HG03575 (cell line): ENCODE measurements around the gene ZNF618.

Experiments used
- ATAC-seq: cut with Tn5 transposase; IDR thresholded peaks from one replicate; pipeline ENCODE4 v1.9.1; 2021; ENCODE audit not compliant: unreplicated experiment, insufficient number of reproducible peaks, low FRiP score; ENCODE audit errors: extremely low read depth

ZNF618 gene, protein sequence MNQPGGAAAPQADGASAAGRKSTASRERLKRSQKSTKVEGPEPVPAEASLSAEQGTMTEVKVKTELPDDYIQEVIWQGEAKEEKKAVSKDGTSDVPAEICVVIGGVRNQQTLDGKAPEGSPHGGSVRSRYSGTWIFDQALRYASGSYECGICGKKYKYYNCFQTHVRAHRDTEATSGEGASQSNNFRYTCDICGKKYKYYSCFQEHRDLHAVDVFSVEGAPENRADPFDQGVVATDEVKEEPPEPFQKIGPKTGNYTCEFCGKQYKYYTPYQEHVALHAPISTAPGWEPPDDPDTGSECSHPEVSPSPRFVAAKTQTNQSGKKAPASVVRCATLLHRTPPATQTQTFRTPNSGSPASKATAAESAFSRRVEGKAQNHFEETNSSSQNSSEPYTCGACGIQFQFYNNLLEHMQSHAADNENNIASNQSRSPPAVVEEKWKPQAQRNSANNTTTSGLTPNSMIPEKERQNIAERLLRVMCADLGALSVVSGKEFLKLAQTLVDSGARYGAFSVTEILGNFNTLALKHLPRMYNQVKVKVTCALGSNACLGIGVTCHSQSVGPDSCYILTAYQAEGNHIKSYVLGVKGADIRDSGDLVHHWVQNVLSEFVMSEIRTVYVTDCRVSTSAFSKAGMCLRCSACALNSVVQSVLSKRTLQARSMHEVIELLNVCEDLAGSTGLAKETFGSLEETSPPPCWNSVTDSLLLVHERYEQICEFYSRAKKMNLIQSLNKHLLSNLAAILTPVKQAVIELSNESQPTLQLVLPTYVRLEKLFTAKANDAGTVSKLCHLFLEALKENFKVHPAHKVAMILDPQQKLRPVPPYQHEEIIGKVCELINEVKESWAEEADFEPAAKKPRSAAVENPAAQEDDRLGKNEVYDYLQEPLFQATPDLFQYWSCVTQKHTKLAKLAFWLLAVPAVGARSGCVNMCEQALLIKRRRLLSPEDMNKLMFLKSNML

DNA sequence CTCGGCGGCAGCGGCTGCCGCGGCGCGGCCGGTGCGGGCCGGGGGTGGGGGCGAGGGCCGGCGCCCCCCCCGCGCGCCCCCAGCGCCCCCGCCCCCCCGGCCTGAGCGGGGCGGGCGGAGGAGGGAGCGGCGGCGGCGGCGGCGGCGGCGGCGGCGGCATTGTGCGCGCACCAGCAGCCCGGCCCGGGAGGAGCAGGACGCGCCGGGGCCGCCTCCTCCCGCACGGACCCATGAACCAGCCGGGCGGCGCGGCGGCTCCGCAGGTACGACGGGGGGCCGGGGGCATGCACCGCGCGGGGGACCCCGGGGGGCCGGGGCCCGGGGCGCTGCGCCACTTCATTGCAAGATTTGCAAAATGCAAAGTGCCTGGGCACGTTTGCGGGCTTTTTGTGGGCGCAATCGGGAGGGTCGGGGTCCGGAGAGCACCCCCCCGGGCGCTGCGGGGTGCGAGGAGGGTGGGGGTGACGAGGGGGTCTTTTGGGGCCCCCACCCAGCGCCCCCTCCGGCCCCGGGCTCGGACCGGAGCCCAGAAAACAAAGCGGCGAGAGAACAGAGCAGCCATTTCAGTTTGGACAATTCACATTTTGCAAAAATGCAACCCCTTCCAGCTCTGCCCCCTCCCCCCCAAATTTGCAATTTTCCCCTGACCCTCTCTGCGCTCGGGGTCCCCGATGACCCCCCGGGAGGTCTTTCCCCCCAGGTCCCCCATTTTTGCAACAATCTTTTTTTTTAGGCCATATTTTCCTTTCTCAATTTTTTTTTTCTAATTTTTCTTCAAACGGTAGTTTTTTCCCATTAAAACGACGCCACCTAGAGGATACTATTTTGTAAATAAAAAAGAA is at the start of gene ZNF618:
Gene ZNF618 (plus strand): TSS at position 159 of the 842 bp plus-strand sequence. CDS start 72 bp downstream, at position 231.
- no peak for ATAC-seq

DNA sequence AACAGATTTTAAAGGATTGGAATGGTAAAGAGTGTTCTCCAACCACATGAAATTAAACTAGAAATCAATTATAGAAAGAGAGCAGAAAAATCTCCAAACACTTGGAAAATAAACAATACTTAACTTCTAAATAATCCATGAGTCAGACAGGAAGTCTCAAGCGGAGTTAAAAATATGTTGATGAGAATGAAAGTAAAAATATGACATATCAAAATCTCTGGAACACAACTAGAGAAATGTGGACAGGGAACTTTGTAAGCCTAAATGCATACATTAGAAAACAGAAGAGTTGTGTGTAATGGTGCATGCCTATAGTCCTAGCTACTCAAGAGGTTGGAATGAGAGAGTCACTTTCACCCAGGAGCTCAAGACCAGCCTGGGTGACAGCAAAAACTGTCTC is 47.9 kb upstream of the ZNF618 start:
- no peak for ATAC-seq

DNA sequence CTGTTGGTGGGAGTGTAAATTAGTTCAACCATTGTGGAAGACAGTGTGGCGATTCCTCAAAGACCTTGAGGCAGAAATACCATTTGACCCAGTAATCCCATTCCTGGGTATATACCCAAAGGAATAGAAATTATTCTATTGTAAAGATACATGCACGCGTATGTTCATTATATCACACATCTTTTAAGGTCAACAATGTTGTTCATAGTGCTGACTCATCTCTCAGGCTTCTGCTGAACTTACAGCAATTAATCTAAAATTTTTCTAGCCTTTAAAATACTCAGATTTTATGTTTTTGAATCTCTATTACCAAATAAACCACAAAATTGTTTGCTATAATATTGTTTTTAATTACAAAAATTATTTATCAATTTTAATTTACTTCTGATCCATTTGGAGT is 38.8 kb upstream of the ZNF618 start:
- ATAC-seq, result no peak

DNA sequence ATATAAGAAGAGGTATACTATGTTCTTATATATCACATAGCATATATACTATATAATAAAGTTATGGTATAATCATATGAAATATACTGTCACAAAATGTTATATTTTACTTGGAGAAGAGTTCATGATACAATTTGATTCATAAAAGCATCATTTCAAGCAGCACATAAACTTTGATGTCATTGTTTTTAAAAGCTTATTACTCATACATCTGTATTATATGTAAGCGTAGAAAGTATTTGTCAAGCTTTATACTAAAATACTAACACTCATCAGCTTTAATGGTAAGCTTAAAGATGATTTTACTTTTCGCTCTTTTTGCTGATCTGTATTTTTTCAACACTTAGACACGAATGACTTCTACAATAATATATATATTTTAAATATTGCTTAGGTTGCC is 34.0 kb upstream of the ZNF618 start:
- ATAC-seq, result no peak

DNA sequence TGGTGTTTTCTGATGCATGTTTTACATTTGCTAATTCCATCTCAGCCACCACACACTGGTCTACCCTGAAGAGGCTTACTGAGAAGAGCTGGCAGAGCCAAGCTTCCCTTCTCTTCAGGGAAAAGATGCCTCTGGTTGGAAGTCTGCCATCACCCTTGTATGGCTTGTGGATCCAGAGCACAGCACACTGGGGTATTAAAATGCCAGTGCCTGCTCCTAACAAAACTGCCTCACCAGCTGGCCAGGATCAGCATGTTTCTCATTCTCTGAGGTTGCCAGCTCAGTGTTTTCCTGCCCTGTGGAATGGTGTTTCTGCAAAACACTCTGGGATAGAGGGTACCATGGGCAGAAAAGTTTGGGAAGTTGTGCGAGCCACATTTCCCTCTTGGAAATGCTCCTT is 31.6 kb upstream of the ZNF618 start:
- no peak for ATAC-seq

DNA sequence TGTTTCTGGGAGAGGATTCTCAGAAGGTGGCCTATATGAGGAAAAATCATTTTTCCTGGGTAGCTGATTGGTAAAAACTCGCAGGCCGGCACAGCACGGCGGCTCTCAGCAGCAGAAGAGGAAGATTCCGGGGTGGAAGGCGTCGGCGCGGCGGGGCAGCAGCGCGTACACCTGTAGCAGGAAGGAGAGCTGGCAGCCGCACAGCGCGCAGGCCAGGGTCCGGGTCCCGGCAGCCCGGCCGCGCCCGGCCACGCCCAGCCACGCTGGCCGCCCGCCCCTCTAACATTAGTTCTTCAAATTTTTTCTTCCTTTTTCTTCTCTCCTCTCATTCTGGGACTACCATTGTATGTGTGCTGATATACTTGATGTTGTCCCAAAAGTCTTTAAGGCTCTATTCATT is 24.8 kb upstream of the ZNF618 start:
- ATAC-seq, result no peak

DNA sequence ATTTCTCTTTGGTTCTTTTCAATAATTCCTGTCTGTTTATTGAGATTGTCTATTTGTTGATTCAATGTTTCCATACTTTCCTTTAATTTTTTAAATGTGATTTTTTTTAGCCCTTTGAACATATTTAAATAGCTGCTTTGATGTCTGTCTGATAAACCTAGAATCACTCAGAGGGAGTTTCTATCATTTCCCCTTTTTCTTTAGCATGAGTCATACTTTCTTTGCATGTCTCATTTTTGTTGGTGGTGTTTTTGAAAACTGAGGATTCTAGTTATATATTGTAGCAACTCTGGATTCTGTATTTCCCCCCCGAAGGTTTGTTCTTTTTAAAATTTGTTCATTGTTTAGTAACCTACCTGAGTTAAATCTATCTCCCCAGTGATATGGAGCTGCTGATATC is 24.2 kb upstream of the ZNF618 start:
- ATAC-seq, result no peak

DNA sequence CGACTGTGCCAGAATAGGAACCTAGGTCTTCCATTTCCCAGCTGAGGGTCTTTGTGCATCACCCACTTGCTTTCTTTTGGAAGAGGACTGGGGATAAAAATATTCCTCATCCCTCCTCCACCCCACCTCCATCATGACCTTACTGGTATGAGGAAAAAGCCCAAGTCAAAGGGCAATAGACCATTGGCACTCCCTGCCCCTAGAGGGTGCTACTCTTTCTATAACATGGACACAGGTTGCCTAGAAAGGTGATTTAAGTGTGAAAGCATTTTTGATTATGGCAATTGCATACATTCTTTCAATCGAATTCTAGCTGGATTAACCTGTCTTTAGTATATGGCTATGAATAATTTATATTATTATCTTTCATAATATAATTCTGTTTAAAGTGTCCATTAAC is 22.8 kb upstream of the ZNF618 start:
- no peak for ATAC-seq

DNA sequence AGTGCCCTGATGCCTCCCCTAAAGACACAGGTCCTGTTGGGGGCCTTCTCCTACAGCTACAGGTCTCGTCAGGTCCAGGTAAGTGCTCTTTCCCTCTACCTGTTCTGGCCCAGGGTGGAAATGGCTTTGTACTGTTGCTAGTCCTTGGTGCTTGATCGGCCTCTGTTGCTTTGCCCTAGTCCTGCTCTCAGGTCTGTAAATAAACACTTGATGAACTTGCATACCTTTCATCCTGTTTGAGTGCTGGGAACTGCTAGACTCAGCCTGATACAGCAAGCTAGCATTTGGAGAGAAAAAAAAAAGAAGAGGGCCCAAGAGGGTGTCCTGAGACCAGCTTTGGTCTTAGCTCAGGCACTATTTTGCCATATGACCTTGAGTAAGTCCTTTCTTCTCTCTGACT is 21.8 kb upstream of the ZNF618 start:
- ATAC-seq, result no peak

DNA sequence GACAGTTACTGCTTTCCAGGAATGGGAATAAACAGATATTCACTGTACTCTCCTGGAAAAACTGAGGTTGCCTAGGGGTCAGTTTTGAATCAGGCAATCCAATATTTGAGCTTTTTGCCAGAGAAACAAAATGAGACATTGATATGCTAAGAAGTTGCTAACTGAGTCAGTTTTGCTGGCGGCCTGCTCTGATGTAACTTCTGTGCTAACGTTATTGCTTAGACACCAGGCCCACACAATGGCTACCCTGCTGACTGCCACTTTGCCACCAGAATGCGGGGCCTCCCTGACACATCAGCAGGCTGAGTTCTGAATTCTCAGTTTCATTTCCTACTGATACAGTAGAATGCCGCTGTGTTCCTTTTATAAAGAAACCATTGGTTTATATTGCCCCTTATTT is 18.2 kb upstream of the ZNF618 start:
- ATAC-seq, result no peak

DNA sequence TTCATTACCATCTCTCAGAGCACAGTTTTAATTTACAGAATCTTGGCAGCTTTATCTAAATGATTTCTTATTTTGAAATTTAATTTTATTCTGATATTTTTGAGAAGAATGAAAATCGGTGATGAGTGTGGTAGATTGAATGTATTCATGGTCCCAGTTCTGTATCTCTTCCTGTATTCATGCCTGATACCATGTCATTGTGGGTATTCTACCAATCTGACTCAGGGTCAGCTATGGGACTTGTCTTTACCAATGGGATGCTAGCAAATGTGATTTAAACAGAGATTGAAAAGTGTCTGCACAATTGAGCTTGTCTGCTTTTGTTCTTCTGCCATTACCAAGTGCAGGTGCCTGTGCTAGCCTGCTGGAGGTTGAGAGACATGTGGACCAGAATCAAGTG is 17.8 kb upstream of the ZNF618 start:
- ATAC-seq, result no peak

DNA sequence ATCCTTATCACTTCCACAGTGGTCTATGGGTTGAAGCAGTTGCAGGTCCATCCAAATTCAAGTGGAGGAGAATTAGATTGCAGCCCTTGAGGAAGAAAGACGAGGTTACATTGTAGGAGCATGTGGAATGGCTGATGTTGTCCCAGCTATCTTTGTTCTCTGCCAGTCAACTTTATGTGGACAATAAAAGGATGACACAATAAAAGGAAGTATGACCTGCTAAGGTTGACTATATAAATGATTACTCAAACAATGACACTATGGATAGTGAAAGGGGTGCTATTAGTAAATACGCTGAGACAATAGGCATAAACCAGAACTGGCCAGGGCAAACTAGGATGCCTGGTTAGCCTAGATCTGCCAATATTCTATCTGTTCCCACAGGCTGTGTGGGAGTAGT is 12.8 kb upstream of the ZNF618 start:
- ATAC-seq, result no peak

DNA sequence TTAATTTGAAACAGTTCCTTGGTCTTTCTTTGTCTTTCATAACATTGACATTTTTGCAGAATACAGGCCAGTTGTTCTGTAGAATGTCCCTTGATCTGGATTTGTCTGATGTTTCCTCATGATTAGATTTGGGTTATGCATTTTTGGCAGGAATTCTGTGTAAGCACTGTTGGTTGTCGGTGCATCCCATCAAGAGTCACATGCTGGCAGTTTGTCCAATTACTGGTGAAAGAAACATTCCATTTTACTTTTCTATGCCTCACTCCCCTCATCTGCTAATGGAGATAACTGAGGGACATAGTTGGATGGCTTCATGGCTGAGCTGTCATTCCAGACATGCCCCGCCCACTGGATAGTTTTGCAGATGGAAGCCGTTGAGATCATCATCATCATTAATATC is 7.6 kb upstream of the ZNF618 start:
- no peak for ATAC-seq

DNA sequence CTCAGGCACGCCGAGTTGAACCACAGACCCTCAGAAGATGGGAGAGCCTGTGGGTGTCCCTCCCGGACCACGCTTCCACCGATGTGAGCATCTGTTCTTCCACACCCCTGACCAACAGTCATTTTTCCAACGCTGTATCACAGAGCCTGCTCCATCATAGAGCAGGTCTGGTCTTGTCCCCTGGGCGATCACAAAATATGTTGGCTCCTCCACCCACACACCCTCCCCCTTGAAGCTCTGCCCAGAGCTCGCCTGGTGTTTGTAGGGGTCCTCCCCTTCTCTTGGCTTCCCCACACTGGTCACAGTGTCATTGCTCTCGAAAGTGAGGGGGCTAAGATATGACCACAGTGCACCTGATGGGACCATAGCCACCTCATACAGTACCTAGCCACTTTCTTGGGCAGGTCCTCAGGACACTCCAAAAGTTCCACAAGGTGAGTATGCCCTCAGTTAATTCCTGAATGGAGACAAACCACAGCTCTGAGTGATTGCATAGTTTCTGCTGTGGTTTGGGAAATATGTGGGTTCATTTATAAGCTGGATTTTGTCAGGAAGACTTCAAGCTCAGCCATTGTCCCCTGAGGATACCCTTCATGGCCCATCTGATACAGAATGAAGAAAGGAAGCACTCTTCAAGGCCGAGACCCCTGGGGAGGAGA is 3.5 kb upstream of the ZNF618 start:
- no peak for ATAC-seq

DNA sequence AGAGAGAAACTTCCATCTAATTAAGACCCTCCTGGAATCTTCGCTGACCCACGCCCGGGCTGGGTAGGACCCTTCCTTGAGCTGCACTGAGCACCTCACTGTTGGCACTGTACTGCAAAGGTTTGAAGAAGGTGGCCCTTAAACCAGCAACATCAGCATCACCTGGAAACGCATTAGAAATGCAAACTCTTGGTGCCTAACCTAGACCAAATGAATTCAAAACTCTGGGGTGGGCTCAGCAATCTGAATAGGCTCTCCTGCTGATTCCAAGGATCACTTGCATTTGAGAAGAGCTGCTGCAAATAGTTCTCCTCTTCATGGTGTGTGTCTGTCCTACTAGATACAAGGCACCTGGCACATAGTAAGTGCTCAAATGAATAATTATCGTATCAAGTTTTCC is 2.7 kb upstream of the ZNF618 start:
- ATAC-seq, result no peak

DNA sequence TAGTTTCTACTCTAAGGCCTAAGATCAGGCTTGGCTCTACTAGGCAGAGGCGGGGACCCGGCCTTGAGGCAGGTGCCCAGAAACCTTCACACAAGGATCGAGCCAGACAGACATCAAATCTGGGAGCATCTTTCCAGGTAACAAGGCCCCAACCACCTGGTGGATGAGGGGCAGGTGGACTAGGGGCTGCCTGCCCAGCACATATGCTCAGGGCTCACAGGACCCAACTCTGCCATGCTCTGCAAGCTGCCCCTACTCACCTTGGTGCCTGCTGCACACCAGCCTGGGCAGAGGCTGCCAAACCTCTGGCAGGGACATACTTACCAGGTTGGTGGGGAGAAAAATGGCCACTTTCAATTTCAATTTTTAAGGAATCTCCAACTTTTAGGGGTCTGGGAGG is 2.2 kb upstream of the ZNF618 start:
- ATAC-seq, result no peak

DNA sequence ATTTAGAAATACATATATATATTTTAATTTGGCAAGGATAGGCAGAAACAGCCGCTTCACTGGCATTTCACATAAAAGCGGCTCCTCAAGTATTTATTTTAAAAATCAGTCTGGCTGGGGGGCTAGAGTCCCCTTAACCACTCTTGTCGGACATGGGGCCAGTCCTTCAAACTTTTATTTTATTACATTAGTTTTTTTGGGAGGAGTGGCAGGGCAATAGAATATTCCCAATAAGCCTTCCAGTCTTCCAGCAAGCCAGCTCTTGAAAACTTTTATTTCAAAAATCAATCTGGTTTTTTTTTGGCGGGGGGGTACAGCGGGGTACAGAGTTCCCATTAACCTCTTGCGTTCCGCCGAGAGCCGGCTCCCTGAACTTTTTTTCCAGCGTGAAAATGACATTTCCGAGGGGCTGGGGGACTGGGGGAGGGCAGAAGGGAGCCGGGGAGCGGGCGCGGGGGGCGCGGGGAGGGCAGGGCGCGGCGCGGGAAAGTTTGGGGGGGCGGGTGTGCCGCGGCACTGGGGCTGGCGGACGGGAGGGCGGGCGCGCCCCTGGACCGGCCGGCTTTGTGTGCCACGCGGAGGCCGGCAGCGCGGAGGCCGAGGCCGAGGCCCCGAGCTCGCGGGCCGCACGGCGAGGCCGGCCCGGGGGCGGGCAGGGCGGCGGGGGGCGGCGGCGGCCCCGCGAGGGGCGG is 504 bp upstream of the ZNF618 start:
- no peak for ATAC-seq

DNA sequence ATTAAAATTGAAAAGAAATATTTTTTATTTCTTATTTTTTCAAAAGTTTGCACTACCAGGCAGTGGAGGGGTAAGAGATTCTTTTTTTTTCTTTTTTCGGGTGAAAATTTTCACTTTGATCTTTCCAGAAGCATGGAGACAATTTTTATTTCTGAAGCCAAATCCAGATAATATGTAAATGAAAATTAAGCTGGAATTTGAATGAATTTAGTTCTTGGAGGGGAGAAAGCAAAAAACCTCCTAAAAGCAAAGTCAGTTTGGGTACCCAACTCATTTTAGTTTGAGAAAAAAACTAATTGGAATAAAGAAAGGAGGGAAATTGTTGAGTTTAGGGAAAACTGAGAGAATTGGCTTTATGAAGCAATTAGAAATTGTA is 872 bp downstream of the ZNF618 start:
- no peak for ATAC-seq
